Measurements from ENCODE around the gene MAML3.

The MAML3 gene

GRCh38 chr4:139921429-139922184 is 232.4 kb downstream of the MAML3 start:
- DNase-seq (ENCODE audit: low spot score), result no peak

GRCh38 chr4:139920486-139921002 is 233.4 kb downstream of the MAML3 start:
- no peak for DNase-seq (ENCODE audit: low spot score)

GRCh38 chr4:139919521-139919920 is 234.5 kb downstream of the MAML3 start:
- DNase-seq (ENCODE audit: low spot score), result no peak

- DNase-seq (ENCODE audit: low spot score), result no peak
These were observed 235.0 kb downstream of the MAML3 start for GRCh38 chr4:139919004-139919403.

GRCh38 chr4:139918591-139918990 is 235.4 kb downstream of the MAML3 start:
- no peak for DNase-seq (ENCODE audit: low spot score)

- no peak for DNase-seq (ENCODE audit: low spot score)
These were observed 236.1 kb downstream of the MAML3 start for GRCh38 chr4:139917896-139918295.

- no peak for DNase-seq (ENCODE audit: low spot score)
These were observed 237.9 kb downstream of the MAML3 start for GRCh38 chr4:139916041-139916440.

- DNase-seq (ENCODE audit: low spot score), result no peak
These were observed 238.9 kb downstream of the MAML3 start for GRCh38 chr4:139915037-139915436.

- DNase-seq (ENCODE audit: low spot score), result no peak
These were observed 239.9 kb downstream of the MAML3 start for GRCh38 chr4:139913995-139914598.

GRCh38 chr4:139913398-139913990 is 240.5 kb downstream of the MAML3 start:
- DNase-seq (ENCODE audit: low spot score), result no peak

GRCh38 chr4:139912445-139912844 is 241.5 kb downstream of the MAML3 start:
- no peak for DNase-seq (ENCODE audit: low spot score)

- no peak for DNase-seq (ENCODE audit: low spot score)
These were observed 243.9 kb downstream of the MAML3 start for GRCh38 chr4:139910106-139910505.

- no peak for DNase-seq (ENCODE audit: low spot score)
These were observed 245.1 kb downstream of the MAML3 start for GRCh38 chr4:139908636-139909437.

- DNase-seq (ENCODE audit: low spot score), result no peak
These were observed 246.8 kb downstream of the MAML3 start for GRCh38 chr4:139907001-139907809.

- DNase-seq (ENCODE audit: low spot score), result no peak
These were observed 248.5 kb downstream of the MAML3 start for GRCh38 chr4:139905489-139905888.

- DNase-seq (ENCODE audit: low spot score), result no peak
These were observed 249.6 kb downstream of the MAML3 start for GRCh38 chr4:139904406-139904805.

- DNase-seq (ENCODE audit: low spot score), result no peak
These were observed 250.1 kb downstream of the MAML3 start for GRCh38 chr4:139903845-139904244.

GRCh38 chr4:139902321-139903320 is 251.4 kb downstream of the MAML3 start:
- DNase-seq (ENCODE audit: low spot score), result no peak

GRCh38 chr4:139901531-139902320 is 252.3 kb downstream of the MAML3 start:
- DNase-seq (ENCODE audit: low spot score), result no peak
